HepG2 (cell line): ENCODE results near the gene ADCY6. TPM values are rescaled to one million over a fixed set of nuclear protein-coding genes. Genes with fewer than 3 reads are reported as not detected.
A peak's percentile ranks its signal among the peaks of the same experiment; 100 is the strongest.

ENCODE experiments used
- ATAC-seq: fragments of 200-7000 bp; cut with Tn5 transposase; 3 replicates; pipeline ENCODE4 v1.9.1; 2020; ENCODE audit warnings: mild to moderate bottlenecking, moderate library complexity
- BruUV-seq: library from RNA; stranded (reverse); fragments of 400-500 nt; replicated peaks from 2 replicates; lab custom pipeline; 2021; lab: Mats Ljungman, UMichigan
- CTCF ChIA-PET: fragments of 300-600 bp; formaldehyde crosslinking; extraction: SDS; loops from one replicate; lab custom pipeline; 2021; ENCODE audit warnings: low total read pairs, inconsistent platforms, low intra/inter-chr PET ratio; lab: Yijun Ruan, JAX
- POLR2A ChIA-PET: fragments of 350-600 bp; sonication (Branson Sonifier 250); formaldehyde crosslinking; loops from one replicate; lab custom pipeline; 2020; ENCODE audit warnings: antibody characterized with exemption, inconsistent platforms; lab: Yijun Ruan, JAX
- DNase-seq: peaks from one replicate; pipeline ENCODE4 v3.0.0-alpha.2; 2015; ENCODE audit warnings: low spot score
- FAIRE-seq: peaks from 3 replicates; lab custom pipeline; 2011; peaks lifted over from hg19 to GRCh38; lab: Jason Lieb, UNC
- H2AFZ ChIP-seq: one replicate; pipeline ENCODE4 v1.6.1; 2011; ENCODE audit warnings: low read length, inconsistent platforms
- H3K27ac ChIP-seq: fragments of 300-600 bp; 3 replicates; pipeline ENCODE4 v1.8.0; 2011; ENCODE audit warnings: mixed run types, mild to moderate bottlenecking, mixed read lengths, low read length, inconsistent platforms; ENCODE audit not compliant: insufficient read depth; ENCODE audit errors: extremely low read length
- H3K27me3 ChIP-seq, 2 experiments: fragments of 200-600 bp in 1 of 2; 2 replicates in 1 of 2; 3 replicates in 1 of 2; pipeline versions ENCODE4 v1.6.0 to v1.8.0; 2011; ENCODE audit warnings: low read length in 2 of 2, mild to moderate bottlenecking in 2 of 2, moderate library complexity in 2 of 2, inconsistent platforms in 1 of 2; ENCODE audit not compliant: insufficient read depth in 2 of 2, control insufficient read depth in 1 of 2
- H3K36me3 ChIP-seq, 2 experiments: fragments of 200-600 bp in 1 of 2; replicated peaks in 1 of 2; 2 replicates in 1 of 2; 3 replicates in 1 of 2; pipeline versions ENCODE4 v1.5.1 to v1.8.0; 2011; ENCODE audit warnings: low read length in 2 of 2, inconsistent platforms in 1 of 2; ENCODE audit not compliant: insufficient read depth in 2 of 2, control insufficient read depth in 1 of 2
- H3K4me1 ChIP-seq: 2 replicates; pipeline ENCODE4 v1.5.1; 2012; ENCODE audit warnings: low read length, inconsistent platforms; ENCODE audit not compliant: insufficient read depth
- H3K4me2 ChIP-seq: 2 replicates; pipeline ENCODE4 v1.6.0; 2011; ENCODE audit warnings: low read depth, low read length, inconsistent platforms
- H3K4me3 ChIP-seq, 3 experiments: fragments of 200-600 bp in 1 of 3; sonication (generic), shearing (Covaris generic) in 1 of 3; replicated peaks in 1 of 3; 2 replicates each; pipeline ENCODE4 v1.5.1; 2011 to 2016; ENCODE audit warnings: low read length in 3 of 3, inconsistent platforms in 2 of 3, low read depth in 2 of 3, mild to moderate bottlenecking in 2 of 3, control low read depth in 1 of 3, mixed read lengths in 1 of 3; ENCODE audit not compliant: insufficient read depth in 1 of 3
- H3K79me2 ChIP-seq: one replicate; pipeline ENCODE4 v1.6.1; 2011; ENCODE audit warnings: low read length, inconsistent platforms; ENCODE audit not compliant: insufficient read depth
- H3K9ac ChIP-seq: 2 replicates; pipeline ENCODE4 v1.6.0; 2011; ENCODE audit warnings: mild to moderate bottlenecking, low read depth, low read length, inconsistent platforms; ENCODE audit not compliant: insufficient read depth
- H3K9me3 ChIP-seq: 2 replicates; pipeline ENCODE4 v1.5.1; 2012; ENCODE audit warnings: mild to moderate bottlenecking, low read length
- H4K20me1 ChIP-seq: 2 replicates; pipeline ENCODE4 v1.6.0; 2011; ENCODE audit warnings: inconsistent platforms, mild to moderate bottlenecking, low read length, moderate library complexity; ENCODE audit not compliant: insufficient read depth
- EZH2 ChIP-seq: conservative IDR thresholded peaks from 2 replicates; pipeline ENCODE4 v1.6.1; 2012; ENCODE audit warnings: mild to moderate bottlenecking, low read depth, low read length, moderate library complexity
- GABPB1 ChIP-seq: IDR thresholded peaks from 2 replicates; pipeline ENCODE4 v1.6.1; 2016; ENCODE audit warnings: mild to moderate bottlenecking, missing genetic modification reagents, moderate library complexity, missing compliant biosample characterization
- HNRNPK ChIP-seq: fragments of 200-400 bp; formaldehyde crosslinking; IDR thresholded peaks from 2 replicates; pipeline ENCODE4 v1.6.1; 2018; ENCODE audit warnings: low read length, low read depth, moderate library complexity, mild to moderate bottlenecking; ENCODE audit not compliant: poor library complexity, severe bottlenecking
- HNRNPLL ChIP-seq: fragments of 200-400 bp; formaldehyde crosslinking; IDR thresholded peaks from 2 replicates; pipeline ENCODE4 v1.6.1; 2017; ENCODE audit warnings: mild to moderate bottlenecking, low read depth, low read length; ENCODE audit not compliant: poor library complexity, severe bottlenecking
- PATZ1 ChIP-seq: sonication (generic); formaldehyde crosslinking; IDR thresholded peaks from 2 replicates; pipeline ENCODE4 v1.4.0; 2020; ENCODE audit warnings: missing genetic modification reagents
- SOX6 ChIP-seq, 2 experiments: fragments of 450-650 bp in 1 of 2; sonication (generic) in 1 of 2; formaldehyde crosslinking in 1 of 2; IDR thresholded peaks; 2 replicates each; pipeline versions ENCODE4 v1.4.0 to v1.6.1; 2017 to 2020; ENCODE audit warnings: antibody characterized with exemption in 1 of 2, mild to moderate bottlenecking in 1 of 2, missing genetic modification reagents in 1 of 2
- ZBTB26 ChIP-seq: IDR thresholded peaks from 2 replicates; pipeline ENCODE4 v1.6.1; 2016; ENCODE audit warnings: missing compliant biosample characterization, missing genetic modification reagents, borderline replicate concordance
- ZIK1 ChIP-seq: sonication (generic); formaldehyde crosslinking; IDR thresholded peaks from 2 replicates; pipeline ENCODE4 v1.5.0; 2020; ENCODE audit warnings: mild to moderate bottlenecking, low read depth, missing genetic modification reagents, borderline replicate concordance
- ZNF263 ChIP-seq: sonication (generic); formaldehyde crosslinking; IDR thresholded peaks from 2 replicates; pipeline ENCODE4 v1.4.0; 2020; ENCODE audit warnings: missing genetic modification reagents
- ZNF687 ChIP-seq: sonication (generic); formaldehyde crosslinking; IDR thresholded peaks from 2 replicates; pipeline ENCODE4 v1.5.1; 2020; ENCODE audit warnings: mild to moderate bottlenecking, missing genetic modification reagents, moderate library complexity
- ZNF83 ChIP-seq: sonication (generic); formaldehyde crosslinking; IDR thresholded peaks from 2 replicates; pipeline ENCODE4 v1.4.0; 2020; ENCODE audit warnings: missing genetic modification reagents, mild to moderate bottlenecking, borderline replicate concordance
- ZSCAN25 ChIP-seq: sonication (generic); formaldehyde crosslinking; IDR thresholded peaks from 2 replicates; pipeline ENCODE4 v1.8.0; 2022; ENCODE audit warnings: mild to moderate bottlenecking, missing genetic modification reagents
- whole genome bisulfite sequencing: methylation state at CpG from one replicate; pipeline ENCODE4 v1.1.6; 2017; ENCODE audit warnings: low lambda C conversion rate; 5-methylcytosine and 5-hydroxymethylcytosine counted together
- in situ Hi-C: cut with HindIII; loops from 2 replicates; pipeline ENCODE4 v1.10.0; 2017; ENCODE audit warnings: low pct_unique_long_range_greater_than_20kb; ENCODE audit not compliant: extremely low pct_ligation_motif_present
- intact Hi-C: fragments of 100-400 bp; cut with micrococcal nuclease; formaldehyde crosslinking; loops from one replicate; pipeline ENCODE4 v1.10.0; 2022; ENCODE audit not compliant: unreplicated experiment
- polyA plus RNA-seq, 8 experiments: library from polyadenylated mRNA; depleted of rRNA in 3 of 8; stranded (reverse) in 7 of 8; unstranded in 1 of 8; fragments of >200 nt; fragmentation: Illumina TruSeq in 4 of 8; extraction: Trizol in 4 of 8; gene quantifications; 2 replicates each; pipeline versions ENCODE4 v1.2.1 to v1.2.3, GENCODE V29; 2011 to 2016; ENCODE audit warnings: low read depth in 4 of 8, missing spikeins in 1 of 8, mixed read lengths in 1 of 8; ENCODE audit not compliant: insufficient read depth in 1 of 8
- total RNA-seq, 5 experiments: library from RNA; depleted of rRNA; stranded (reverse); fragments of >200 nt; fragmentation: Illumina TruSeq; extraction: Trizol; gene quantifications; 2 replicates each; pipeline ENCODE4 v1.2.3, GENCODE V29; 2016; ENCODE audit warnings: low read depth in 1 of 5

Gene ADCY6
- total and polyA plus RNA-seq, 2 of the 13 experiments (the other 11 are each of a cell fraction or from before 2014, with no cell fraction given), result 10.6 to 11.8 TPM

- 2% methylated on average over 42 of the region's 79 CpGs for WGBS
- CTCF ChIA-PET, result no interaction called here
- FAIRE-seq, result no peak
These were observed 29.3 kb upstream of the ADCY6 start, which contains the start of gene CACNB3 for GRCh38 chr12:48817873-48818830. Gene CACNB3, plus strand, starts transcription at chr12:48818496. Its CDS starts 434 bp downstream, at chr12:48818930.

More at GRCh38 chr12:48817873-48818830, 29.3 kb upstream of the ADCY6 start, which contains the start of gene CACNB3:
- DNase-seq, result no peak
- POLR2A ChIA-PET, result no interaction called here
- no peak for ATAC-seq
- Histone ChIP-seq H4K20me1 (0 out of 2 replicates have a peak, but pooled peaks cover 3% of the 10 kb centered on the region), H3K4me1 (peaks cover 30% of the 10 kb centered on the region), H3K27ac (no peak within 1 kb of the TSS), H3K79me2 (no peaks in the 10 kb centered on the region), H3K4me3 (peak within 1 kb of the TSS; percentile 35 to 73 (median 59); a peak in 4 of 6 replicates), H3K9me3 (no peaks in the 10 kb centered on the region), H3K9ac (no peak within 1 kb of the TSS), H3K4me2 (peak within 1 kb of the TSS; percentile 71), H2AFZ (no peak within 1 kb of the TSS), H3K36me3 (no peaks in the 10 kb centered on the region), H3K27me3 (peaks cover 9 to 74% of the 10 kb centered on the region in 2 experiments)
- intact Hi-C loops, result no loop called here
- TF ChIP-seq PATZ1 (CRISPR knock-in tag), result peak; percentile 72
- no peak for TF ChIP-seq ZNF83
- peak; percentile 47; the same call in 1 of the 2 replicates for TF ChIP-seq GABPB1
- no peak for TF ChIP-seq SOX6 (IDR thresholded peaks at IDR 0.05)
- peak; percentile 32; the same call in 1 of the 2 replicates for TF ChIP-seq SOX6 (CRISPR knock-in tag; IDR thresholded peaks at IDR 0.05)
- TF ChIP-seq EZH2, result peak; percentile 64; the same call in 1 of the 2 replicates
- peak; percentile 84 for TF ChIP-seq ZNF263 (CRISPR knock-in tag)
- TF ChIP-seq HNRNPK, result peak; percentile 41
- no peak for TF ChIP-seq ZBTB26 (CRISPR knock-in tag)
- TF ChIP-seq HNRNPLL, result peak; percentile 33
- no peak for TF ChIP-seq ZIK1 (CRISPR knock-in tag)
- peak; percentile 81 for TF ChIP-seq ZSCAN25 (CRISPR knock-in tag)
- peak; percentile 20; the same call in 1 of the 2 replicates for TF ChIP-seq ZNF687 (CRISPR knock-in tag)
- in situ Hi-C loops, result no loop called here
- BruUV-seq, result no TSS peak
